ENCODE results near the gene ZBTB1.

- TF ChIP-seq POLR2AphosphoS5 (IDR thresholded peaks at IDR 0.05) (no peak), CTCF (IDR thresholded peaks at IDR 0.05 in 8 of 11, conservative IDR thresholded peaks at IDR 0.05 in 3 of 11) (no peak)
These were observed 68.5 kb downstream of the ZBTB1 start for GRCh38 chr14:64573109-64573508.
